HK-2 (cell line): ENCODE results near the gene ZNF684.
"Not testable (repeated sequence)": the region's sequence is repeated elsewhere in the genome, so short reads cannot be mapped to it uniquely, and the experiment has no call there.

Source experiments
- DNase-seq: peaks from one replicate; pipeline ENCODE4 v3.0.0-alpha.2; 2018; ENCODE audit not compliant: unreplicated experiment

ZNF684 gene

GRCh38 chr1:40531381-40532061 lies at the start of gene ZNF684:
Gene ZNF684 (plus strand): TSS chr1:40531637. CDS start chr1:40533167, 1,530 bp downstream.
- peak; percentile 89 for DNase-seq

- DNase-seq: no peak
These were observed 36.0 kb upstream of the ZNF684 start for GRCh38 chr1:40495315-40495903.

GRCh38 chr1:40502651-40503050 lies 28.8 kb upstream of the ZNF684 start:
- DNase-seq: not testable (repeated sequence)

DNA sequence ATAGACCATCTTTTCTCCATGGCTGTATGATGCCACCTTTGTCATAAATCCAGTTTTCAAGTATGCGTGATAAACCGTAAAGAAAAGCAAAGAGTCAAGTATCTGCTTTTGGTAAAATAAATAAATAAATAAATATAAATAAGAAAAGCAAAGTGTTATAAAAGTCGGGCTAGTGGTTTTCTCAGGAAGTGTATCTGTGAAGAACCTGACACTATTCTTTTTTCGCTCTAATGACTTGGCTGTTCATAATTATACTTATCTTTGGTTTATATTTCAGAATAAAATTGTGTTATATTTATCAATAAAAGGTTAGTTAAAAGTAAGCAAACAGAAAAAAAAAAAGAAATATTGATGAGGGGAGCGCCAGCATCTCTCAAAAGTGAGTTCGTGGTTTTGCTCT lies 23.5 kb upstream of the ZNF684 start:
- no peak for DNase-seq

DNA sequence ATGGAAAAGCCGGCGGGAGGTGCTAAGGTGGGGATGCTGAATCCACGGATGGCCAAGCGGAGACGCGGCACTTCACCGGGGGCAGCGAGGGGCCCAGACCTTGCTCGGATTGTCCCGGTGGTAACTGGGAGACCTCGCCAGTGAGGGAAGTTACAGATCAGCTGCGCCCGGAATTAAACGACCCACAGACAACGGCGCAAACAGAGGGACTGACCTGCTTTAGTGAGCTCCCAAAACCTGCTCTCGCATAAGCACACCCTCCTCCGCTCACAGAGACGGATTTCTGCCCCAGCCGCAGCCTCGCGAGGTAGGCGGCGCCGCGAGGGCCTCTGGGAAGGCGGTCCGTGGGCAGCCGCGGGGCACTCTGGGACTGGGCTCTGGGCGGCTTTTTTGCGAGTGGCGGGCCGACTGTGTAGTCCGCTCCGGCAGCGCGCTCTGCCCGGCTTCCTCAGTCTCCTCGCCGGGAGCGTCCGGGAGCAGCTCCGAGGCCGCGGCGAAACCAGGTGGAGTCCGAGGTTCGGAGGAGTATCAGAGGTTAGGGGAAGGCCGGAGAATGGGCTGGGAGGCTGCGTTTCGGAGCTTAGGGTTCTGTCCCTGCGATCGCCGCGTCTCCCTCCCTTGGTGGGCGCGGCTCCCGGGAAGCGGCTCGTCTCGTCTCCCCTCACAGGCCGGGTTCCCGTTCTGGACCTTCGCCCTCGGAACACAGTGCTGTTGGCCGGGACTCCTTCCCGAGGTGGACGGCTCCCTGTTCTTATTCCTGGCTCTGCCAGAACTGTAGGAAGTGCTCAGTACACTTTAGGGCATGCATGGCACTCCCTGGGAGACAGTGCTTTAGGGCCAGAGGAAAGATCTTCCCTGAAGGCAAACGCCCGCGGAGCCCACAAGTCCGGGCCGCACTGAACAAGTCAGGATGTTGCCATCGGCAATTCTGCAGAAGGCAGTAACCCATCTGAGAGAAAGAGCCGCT lies 22.8 kb upstream of the ZNF684 start, which contains the start of gene EXO5:
Gene EXO5, plus strand, starts transcription at position 393 of the 967 bp plus-strand sequence. CDS start 5,778 bp downstream, outside the sequence.
- DNase-seq: peak; percentile 84

- DNase-seq: no peak
These were observed 11.9 kb upstream of the ZNF684 start for GRCh38 chr1:40519517-40519916.

DNA sequence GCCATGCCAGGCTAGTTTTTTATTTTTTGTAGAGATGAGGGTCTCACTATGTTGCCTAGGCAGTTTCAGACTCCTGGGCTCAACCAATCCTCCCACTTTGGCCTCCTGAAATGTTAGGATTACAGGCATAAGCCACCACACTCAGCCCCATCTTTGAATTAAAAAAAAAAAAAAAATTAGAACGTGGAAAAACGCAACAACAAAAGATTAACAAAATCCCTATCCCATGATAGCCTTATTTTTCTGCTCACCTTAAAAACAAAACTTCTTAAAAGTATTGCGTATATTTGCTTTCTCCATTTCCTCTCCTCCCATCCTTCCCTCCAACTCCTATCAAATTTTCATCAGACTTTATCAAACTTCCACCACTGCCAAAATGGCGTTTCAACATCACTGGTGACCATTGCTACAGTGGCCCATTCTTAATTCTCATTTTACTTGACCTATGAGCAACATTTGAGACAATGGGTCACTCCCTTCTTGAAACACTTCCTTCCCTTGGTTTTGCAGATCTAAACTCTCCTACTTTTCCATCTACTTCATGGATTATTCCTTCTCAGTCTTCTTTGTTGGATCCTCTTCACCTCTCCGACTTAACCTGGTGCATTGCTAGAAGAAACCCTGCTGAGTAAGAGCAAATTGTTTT lies 579 bp upstream of the ZNF684 start:
- DNase-seq: no peak

GRCh38 chr1:40532062-40532389 lies 589 bp downstream of the ZNF684 start:
- DNase-seq: no peak

- DNase-seq: peak; percentile 6
These were observed 1.5 kb downstream of the ZNF684 start for GRCh38 chr1:40532844-40533424.

DNA sequence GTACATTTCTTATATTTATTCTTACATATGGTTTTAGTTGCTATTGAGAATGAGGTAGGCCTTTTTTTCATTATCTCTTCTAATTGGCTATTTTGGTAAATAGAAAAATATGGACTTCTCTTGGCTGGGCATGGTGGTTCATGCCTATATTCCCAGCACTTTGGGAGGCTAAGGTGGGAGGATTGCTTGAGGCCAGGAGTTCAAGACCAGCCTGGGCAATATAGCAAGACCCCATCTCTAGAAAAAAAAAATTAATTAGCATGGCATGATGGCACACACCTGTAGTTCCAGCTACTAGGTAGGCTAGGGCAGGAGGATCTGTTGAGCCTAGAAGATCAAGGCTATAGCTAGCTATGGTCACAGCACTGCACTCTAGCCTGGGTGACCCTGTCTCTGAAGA lies 3.2 kb downstream of the ZNF684 start:
- no peak for DNase-seq

GRCh38 chr1:40535732-40536131 lies 4.3 kb downstream of the ZNF684 start:
- no peak for DNase-seq

- no peak for DNase-seq
These were observed 7.9 kb downstream of the ZNF684 start for GRCh38 chr1:40539338-40539737.

- no peak for DNase-seq
These were observed 15.5 kb downstream of the ZNF684 start for GRCh38 chr1:40546957-40547356.

DNA sequence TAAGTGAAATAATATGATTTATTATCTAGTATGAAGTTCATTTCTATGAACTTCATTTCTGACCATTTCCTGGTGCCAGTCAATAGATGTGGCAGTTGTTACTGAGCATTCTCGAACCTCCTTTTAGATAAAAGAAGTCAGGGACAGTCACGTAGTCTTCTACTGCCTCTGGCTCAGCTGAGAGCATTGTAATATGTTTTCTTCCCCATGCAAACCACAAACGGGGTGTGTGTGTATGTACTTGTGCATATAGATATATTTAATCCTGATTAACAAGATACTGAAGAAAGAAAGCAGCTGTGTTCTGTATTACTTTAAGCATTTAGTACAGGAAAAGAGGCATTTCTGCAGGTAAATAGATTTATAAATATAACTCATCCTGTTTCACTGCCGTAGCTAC lies 21.6 kb downstream of the ZNF684 start:
- no peak for DNase-seq

GRCh38 chr1:40554807-40555206 lies 23.4 kb downstream of the ZNF684 start:
- DNase-seq: not testable (repeated sequence)

GRCh38 chr1:40556121-40556520 lies 24.7 kb downstream of the ZNF684 start:
- no peak for DNase-seq

- DNase-seq: not testable (repeated sequence)
These were observed 26.8 kb downstream of the ZNF684 start for GRCh38 chr1:40558241-40558640.

GRCh38 chr1:40562185-40562584 lies 30.7 kb downstream of the ZNF684 start:
- no peak for DNase-seq

DNA sequence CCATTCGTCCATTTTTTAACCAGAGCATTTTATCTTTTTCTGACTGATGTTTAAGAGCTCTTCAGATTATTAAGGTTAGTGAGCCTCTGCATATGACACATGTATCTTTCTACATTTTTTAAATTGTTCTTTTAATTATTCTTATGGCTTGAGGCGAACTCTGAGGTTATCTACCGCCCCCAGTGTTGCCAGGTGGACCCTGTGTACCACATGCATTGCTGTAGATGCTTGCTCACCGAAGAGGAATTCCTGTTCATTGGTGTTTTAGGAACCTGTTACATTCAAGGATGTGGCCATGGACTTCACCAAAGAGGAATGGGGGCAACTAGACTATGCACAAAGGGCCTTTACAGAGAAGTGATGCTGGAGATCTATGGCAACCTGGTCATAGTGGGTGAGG lies 31.8 kb downstream of the ZNF684 start:
- no peak for DNase-seq

DNA sequence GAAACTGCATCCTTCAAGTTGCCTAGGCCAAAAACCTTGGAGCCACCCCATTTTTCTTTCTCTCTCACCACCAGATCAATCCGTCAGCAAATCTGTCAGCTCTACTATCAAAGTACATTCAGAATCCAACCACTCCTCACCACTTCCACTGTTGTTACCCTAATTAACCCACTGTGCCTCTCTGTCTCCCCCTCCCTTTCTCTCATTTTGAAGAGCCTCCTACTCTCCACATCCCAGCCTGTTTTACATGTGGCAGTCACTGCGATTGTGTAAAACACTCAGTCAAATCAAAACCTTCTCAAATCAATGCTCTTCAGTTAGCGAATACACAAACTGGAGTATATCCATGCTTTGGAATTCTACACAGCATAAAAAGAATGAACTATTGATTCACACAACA lies 33.1 kb downstream of the ZNF684 start:
- no peak for DNase-seq

DNA sequence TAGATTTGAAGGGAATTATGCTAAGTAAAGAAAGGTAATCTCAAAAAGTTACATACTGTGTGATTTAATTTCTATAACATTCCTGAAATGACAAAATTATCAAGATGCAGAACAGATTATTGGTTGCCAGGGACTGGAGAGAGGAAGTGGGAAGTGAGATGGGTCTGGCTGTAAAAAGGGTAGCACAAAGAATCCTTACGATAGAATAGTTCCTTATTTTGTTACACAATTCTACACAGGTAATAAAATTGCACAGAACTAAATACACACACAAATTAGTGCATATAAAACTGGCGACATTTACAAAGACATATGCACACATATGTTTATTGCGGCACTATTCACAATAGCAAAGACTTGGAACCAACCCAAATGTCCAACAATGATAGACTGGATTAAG lies 33.5 kb downstream of the ZNF684 start:
- no peak for DNase-seq

DNA sequence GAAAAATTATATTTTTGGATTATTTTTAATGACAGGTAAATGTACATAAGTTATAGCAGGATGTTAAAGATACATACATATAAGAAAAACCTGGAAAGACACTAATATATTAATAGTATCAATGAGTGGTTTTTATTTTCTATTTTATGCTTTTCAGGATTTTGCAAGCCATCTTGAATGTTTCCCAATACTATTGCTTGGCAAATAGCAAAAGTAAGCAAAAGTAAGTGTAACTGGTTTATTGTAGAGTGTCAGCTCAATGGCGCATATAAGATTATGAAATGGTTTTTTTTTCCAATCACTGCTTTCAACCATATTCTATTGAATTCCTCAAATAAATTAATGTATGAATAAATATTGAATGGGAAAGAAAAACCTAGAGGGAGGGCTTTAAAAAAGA lies 36.4 kb downstream of the ZNF684 start:
- no peak for DNase-seq
